GM20000 (cell line): ENCODE data around the gene RYK.

Source experiments
- DNase-seq: peaks from one replicate; pipeline ENCODE4 v3.0.0; 2012; ENCODE audit warnings: low spot score
- TF ChIP-seq, protein P1 (sequence below): IDR thresholded peaks from 2 replicates; pipeline ENCODE4 v1.5.1; 2012; ENCODE audit warnings: mild to moderate bottlenecking, control low read depth; ENCODE audit errors: extremely low read depth, missing control alignments

The RYK gene

DNA sequence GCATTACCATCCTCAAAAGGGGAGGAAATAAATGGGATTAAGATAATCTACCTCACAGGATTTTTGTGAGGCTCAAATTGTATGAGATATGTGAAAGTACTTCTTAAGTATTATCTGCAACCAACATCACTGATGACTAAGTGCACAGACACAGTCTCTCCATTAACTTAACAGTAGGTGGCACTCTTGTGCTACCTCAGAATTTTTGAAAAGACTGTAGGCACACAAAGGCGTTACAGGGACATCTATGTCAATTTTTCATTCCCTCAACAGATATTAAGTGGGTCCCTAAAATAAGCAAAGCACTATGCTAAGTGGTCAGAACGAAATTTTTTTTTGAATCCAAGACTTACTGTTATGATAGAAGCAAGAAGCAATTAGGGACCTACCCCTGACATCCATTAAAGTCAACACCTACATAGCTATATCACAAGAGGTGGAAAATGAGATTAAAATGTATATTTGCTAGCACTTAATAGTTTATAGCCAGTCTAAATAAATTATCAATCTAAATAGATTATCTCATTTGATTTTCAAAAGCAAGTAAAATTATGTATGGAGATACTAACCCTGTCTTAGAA, 52.9 kb downstream of the RYK start:
- TF ChIP-seq, protein P1, sequence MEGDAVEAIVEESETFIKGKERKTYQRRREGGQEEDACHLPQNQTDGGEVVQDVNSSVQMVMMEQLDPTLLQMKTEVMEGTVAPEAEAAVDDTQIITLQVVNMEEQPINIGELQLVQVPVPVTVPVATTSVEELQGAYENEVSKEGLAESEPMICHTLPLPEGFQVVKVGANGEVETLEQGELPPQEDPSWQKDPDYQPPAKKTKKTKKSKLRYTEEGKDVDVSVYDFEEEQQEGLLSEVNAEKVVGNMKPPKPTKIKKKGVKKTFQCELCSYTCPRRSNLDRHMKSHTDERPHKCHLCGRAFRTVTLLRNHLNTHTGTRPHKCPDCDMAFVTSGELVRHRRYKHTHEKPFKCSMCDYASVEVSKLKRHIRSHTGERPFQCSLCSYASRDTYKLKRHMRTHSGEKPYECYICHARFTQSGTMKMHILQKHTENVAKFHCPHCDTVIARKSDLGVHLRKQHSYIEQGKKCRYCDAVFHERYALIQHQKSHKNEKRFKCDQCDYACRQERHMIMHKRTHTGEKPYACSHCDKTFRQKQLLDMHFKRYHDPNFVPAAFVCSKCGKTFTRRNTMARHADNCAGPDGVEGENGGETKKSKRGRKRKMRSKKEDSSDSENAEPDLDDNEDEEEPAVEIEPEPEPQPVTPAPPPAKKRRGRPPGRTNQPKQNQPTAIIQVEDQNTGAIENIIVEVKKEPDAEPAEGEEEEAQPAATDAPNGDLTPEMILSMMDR = peak; percentile 54
- peak; percentile 55 for DNase-seq

DNA sequence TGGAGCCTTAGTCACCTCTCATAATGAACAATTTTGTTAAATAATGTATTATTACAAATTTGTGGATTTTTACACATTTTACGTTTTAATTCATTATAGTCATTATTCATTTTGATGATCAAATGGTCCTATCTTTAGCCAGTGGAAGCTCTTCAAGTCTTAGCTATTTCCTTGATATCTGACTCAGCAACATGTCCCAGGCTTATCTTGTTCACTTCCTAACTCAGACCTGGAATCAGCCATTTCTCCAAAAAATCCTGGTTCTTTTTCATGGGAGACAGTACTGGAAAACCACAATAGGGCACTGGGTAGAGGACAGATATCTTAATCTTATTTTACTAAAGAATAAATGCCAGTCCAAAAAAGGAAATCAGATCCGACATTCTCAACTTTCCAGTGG, 56.4 kb downstream of the RYK start:
- no peak for DNase-seq
- TF ChIP-seq, protein P1 = no peak

DNA sequence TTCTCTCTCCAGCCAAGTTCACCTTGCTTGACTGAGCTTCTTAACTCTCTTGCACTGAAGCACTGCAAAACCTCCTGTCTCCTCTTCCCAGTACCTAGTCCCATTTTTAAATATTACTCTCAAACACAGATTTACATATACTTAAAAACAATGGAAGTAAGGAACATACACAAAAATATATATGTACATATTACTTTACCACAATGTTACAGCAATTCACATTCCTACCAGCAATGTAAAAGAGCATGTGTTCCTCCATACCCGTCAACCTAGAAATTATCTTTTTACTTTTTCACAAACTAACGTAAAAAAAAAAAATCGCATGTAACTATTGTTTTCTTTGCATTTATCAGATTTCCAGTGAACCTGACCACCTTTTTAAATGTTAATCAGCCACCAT, 60.4 kb downstream of the RYK start:
- DNase-seq = no peak
- TF ChIP-seq, protein P1 = no peak

DNA sequence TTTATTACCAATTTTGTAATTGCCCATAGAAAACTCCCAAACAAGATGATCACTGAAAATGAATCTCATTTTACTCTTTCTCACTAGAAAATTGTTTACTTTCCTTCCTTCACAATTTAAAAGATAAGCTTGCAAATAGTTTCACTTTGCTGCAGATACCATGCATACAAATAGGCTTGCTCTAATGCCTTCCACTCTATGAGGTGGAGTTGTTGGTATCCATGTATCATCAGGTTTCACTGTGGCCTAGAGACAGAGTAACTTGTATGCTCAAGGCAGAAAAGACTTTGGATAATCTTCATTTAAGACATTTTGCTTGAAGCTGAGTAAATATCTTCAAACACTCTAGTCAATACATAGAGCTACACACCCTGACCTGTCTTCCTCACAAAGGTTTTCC, 60.8 kb downstream of the RYK start:
- TF ChIP-seq, protein P1 = no peak

DNA sequence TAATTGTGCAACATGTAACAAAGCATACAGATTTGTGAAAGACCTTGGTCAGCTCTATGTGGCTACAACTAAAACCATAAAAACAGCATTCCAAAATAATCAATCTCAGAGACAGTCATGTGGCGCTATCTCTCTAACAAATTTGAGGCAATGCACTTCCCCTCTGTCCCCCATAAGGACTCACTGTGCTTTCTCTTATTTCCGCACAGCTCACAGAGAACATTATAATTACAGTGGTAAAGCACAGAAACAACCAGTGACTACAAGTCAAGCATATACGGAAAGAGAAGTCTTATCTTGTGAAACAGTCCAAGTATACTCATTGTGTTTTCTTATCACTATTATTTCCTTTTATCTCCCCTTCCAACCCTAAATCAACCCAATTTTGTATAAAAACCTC, 64.3 kb downstream of the RYK start:
- TF ChIP-seq, protein P1 = no peak

More for the DNA sequence above, 60.8 kb downstream of the RYK start:
- DNase-seq = no peak

DNA sequence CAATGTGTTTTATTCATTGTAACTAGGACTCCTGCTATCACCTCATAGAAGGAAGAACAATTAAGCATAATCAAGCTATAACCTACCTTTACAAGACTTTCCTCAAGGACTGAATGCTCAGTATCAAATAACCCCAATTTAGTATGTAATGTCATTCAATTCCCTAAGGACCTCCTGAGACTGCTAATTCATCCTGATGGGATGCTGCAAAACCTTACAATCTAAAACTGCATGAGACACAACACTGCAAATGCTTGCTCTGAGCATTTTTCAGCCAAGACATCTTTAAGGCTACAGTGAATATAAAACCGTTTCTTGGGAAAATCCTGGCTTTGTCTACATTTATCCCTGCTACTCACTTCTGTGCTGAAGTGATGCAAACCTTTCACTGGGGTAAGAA, 69.9 kb downstream of the RYK start:
- TF ChIP-seq, protein P1 = no peak
- DNase-seq = no peak

More for the DNA sequence above, 64.3 kb downstream of the RYK start:
- DNase-seq = no peak

DNA sequence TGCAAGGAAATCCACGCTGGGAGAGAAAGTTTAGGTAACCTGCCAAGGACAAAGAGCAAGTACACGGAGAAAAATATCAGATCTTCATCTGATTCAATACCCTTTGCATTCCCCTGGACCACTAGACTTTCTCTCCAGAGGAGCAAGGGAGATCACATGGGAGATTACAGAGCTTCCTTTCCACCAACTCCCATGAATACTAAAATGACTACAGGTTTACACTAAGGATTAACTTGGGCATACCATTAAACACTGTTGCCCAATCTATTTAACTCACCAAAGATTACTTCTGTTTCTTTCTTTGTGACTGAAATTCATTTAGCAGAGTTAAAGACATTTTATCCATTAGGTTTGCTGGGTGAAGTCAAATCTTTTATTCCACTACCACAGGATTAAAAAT, 71.2 kb downstream of the RYK start:
- DNase-seq = no peak
- TF ChIP-seq, protein P1 = no peak
